Hepatic stellate cell (primary cell): ENCODE data around the gene OR52B6.
"Not testable (repeated sequence)": the region's sequence is repeated elsewhere in the genome, so short reads cannot be mapped to it uniquely, and the experiment has no call there.

Experiments
- DNase-seq: peaks from one replicate; pipeline ENCODE4 v3.0.0; 2011; ENCODE audit warnings: low spot score

The OR52B6 gene

GRCh38 chr11:5596607-5597201 lies 16.0 kb downstream of the OR52B6 start, which contains the start of gene TRIM6:
Gene TRIM6 (plus strand): TSS chr11:5596637. CDS start chr11:5596898, 261 bp downstream.
- peak; percentile 43 for DNase-seq

DNA sequence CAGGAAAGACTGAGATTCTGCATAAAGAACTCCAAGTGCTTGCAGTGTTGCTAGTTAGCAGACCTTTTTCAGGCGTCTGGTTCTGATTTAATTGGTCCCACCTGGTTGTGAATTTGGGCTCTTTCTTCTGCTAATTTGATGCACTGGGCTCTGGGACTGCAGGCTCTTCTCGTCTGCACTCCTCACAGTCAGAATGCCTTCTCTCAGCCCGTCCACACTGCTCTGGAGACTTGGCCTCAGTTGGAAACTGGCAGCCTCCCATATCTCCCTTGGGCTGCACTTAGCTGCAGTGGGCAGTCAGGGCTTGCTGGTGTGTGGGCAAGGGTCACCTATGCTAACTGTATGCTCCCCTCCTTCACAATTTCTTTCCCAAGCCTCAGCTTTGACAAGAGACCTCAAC lies 17.3 kb downstream of the OR52B6 start:
- no peak for DNase-seq

DNA sequence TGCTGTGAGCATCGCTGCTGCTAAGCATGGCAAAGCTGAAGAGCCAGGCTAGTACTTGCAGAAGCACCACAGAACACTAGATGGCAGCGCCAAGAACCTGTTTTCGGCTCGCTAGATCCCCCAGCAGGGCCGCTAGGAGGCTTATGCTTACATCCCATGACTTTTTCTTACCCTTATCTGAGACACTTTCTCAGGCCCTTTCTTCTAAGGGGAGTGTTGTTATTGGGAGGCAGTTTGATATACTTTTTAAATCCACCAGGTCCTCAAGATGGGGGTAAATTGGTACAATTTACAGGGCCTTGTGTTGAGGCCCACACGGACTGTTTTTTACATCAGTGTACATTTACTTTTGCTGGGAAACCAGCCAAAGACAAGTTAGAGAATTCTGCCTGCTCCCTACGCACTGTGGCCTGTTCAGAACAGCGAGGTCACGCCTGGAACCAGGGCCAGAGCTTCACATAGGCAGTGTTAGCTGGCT lies 19.7 kb downstream of the OR52B6 start:
- DNase-seq: peak; percentile 82

GRCh38 chr11:5602791-5603190 lies 22.1 kb downstream of the OR52B6 start:
- not testable (repeated sequence) for DNase-seq

DNA sequence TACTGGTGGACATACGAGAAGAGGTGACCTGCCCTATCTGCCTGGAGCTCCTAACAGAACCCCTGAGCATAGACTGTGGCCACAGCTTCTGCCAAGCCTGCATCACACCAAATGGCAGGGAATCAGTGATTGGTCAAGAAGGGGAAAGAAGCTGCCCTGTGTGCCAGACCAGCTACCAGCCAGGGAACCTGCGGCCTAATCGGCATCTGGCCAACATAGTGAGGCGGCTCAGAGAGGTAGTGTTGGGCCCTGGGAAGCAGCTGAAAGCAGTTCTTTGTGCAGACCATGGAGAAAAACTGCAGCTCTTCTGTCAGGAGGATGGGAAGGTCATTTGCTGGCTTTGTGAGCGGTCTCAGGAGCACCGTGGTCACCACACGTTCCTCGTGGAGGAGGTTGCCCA lies 22.6 kb downstream of the OR52B6 start:
- DNase-seq: no peak

GRCh38 chr11:5604896-5605295 lies 24.2 kb downstream of the OR52B6 start:
- DNase-seq: no peak

- DNase-seq: peak; percentile 47
These were observed 25.2 kb downstream of the OR52B6 start for GRCh38 chr11:5605849-5606248.

- DNase-seq: no peak
These were observed 28.1 kb downstream of the OR52B6 start for GRCh38 chr11:5608808-5609207.

- no peak for DNase-seq
These were observed 29.8 kb downstream of the OR52B6 start for GRCh38 chr11:5610446-5610845.

DNA sequence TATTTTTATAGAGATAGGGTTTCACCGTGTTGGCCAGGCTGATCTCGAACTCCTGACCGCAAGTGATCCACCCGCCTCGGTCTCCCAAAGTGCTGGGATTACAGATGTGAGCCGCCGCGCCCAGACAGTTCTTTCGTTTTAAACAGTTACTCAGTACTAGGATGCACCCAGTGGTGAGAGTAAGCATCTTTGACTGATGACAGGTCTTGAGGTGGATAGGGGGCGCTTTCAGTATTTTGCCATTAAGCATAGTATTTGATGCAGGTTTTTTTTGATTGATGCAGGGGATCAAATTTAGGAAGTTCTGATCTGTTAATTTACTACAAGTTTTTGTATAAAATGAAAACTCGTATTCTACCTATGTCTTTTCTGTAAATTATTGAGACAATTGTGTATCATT lies 30.9 kb downstream of the OR52B6 start:
- DNase-seq: no peak

- DNase-seq: peak; percentile 60
These were observed 38.1 kb downstream of the OR52B6 start for GRCh38 chr11:5618807-5619206.

- DNase-seq: peak; percentile 87
These were observed 40.2 kb downstream of the OR52B6 start for GRCh38 chr11:5620651-5621521.

DNA sequence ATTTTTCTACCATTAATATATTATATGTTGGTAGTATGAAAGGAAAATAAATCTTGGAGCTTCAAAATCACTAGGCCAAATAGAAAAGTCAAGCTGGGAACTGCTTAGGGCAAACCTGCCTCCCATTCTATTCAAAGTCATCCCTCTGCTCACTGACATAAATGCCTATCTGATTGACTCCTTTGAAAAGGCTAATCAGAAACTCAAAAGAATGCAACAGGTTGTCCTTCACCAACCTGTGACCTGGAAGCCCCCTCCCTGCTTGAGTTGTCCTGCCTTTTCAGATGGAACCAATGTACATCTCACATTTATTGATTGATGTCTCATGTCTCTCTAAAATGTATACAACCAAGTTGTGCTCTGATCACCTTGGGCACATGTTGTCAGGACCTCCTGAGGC lies 40.9 kb downstream of the OR52B6 start:
- no peak for DNase-seq

- no peak for DNase-seq
These were observed 42.1 kb downstream of the OR52B6 start for GRCh38 chr11:5622802-5623201.

GRCh38 chr11:5624489-5625279 lies 44.0 kb downstream of the OR52B6 start, which contains the start of gene TRIM34:
Gene TRIM34 (plus strand): TSS chr11:5625001. CDS start chr11:5632332, 7,331 bp downstream.
- DNase-seq: peak; percentile 89

GRCh38 chr11:5625281-5625680 lies 44.6 kb downstream of the OR52B6 start:
- DNase-seq: no peak

DNA sequence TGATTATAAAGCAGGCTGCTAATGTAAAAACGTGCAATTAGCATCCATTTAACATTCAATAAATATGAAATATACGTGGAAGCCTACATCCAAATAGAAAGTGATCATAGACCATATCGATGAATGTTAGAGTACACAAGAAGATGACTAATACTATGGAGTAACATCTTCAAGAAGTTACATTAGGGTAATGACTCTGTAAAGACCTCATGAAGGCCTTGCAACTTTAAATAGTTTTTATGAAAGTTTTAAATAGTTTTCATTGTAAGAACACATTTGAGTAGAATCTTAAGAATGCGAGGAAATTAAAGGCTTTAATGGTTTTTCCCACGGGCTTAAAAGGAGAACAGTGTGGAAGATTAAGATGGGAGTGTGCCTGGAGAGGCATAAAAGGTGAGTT lies 45.5 kb downstream of the OR52B6 start:
- peak; percentile 24 for DNase-seq

- no peak for DNase-seq
These were observed 50.7 kb downstream of the OR52B6 start for GRCh38 chr11:5631417-5631816.
